GM18951 (cell line): Measurements from ENCODE around the gene EPHA7.

Experiments
- POLR2A ChIP-seq: IDR thresholded peaks from 4 replicates; pipeline ENCODE4 v1.6.1; 2011; ENCODE audit warnings: mild to moderate bottlenecking; ENCODE audit not compliant: insufficient read length, insufficient read depth; ENCODE audit errors: extremely low read depth
- in situ Hi-C: fragments of 300-500 bp; cut with MboI; formaldehyde crosslinking; loops from one replicate; pipeline ENCODE4 v1.12.0; 2022; ENCODE audit warnings: low sequenced_read_pairs, mixed read lengths, inconsistent platforms; ENCODE audit not compliant: unreplicated experiment

Gene EPHA7

DNA sequence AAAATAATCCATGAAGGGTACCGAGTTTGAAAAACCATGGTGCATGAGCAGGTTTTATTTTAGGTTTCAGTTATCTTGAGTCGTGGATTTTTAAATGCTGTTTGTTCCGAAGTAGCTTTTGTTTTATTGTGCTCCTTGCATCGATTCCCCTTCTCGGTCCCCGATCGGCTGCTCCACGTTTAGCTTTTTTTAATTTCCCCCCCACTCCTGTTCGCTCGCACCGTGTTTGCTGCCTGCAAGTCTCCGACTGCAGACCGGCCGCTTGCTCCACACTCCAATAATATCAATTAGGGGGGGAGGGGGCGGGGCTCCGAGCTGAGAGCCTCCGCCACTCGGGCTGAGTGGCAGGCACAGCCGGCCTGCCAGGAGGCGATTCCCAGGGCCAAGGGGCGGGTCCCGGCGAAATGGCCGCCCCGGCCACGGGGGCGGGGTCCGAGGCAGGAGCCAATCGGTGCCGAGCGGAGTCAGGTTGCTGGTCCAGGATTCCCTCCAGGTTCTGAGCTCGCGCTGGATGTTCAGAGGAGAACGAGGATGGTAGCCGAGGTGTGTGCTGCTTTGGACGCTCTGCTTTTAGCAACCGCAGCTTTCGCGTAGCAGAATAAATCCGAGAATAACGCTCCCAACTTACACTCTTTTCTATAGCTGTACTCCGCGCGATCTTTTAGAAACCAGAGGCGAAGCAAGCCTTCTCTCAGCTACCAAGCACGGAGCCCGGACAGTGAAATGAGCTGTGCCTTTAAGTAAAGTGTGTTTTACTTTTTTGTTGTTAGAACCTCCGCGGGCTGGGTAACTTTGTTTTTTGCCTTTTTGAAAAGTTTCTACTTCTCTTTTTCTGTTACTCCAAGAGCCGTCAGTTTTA, at the start of gene EPHA7:
TSS of gene EPHA7 (minus strand) at position 256 of the 859 bp plus-strand sequence. CDS start at position 38, 218 bp downstream.
- in situ Hi-C loops = no loop called here
- TF ChIP-seq POLR2A = no peak

GRCh38 chr6:93468291-93468690, 48.9 kb upstream of the EPHA7 start:
- in situ Hi-C loops = no loop called here
- no peak for TF ChIP-seq POLR2A

GRCh38 chr6:93454533-93454932, 35.2 kb upstream of the EPHA7 start:
- no peak for TF ChIP-seq POLR2A
- in situ Hi-C loops = no loop called here

DNA sequence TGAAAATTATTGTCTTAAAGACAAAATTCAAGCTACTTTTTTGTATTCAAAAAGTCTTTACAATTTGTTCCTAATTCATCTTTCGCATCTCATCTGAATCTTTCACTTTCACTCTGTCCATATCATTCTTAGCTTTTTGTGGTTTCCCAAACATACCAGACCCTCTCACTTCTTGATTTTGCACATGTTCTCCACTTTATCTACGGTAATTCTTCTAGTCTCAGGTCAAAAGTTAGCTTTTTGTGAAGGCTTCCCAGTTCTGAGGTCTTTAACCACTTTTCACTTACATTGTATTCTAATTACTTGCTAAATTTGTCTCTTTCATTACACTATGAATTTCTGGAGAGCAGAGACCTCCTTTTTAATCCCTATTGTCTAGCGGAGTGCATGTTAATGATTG, 34.6 kb upstream of the EPHA7 start:
- no peak for TF ChIP-seq POLR2A
- in situ Hi-C loops = no loop called here

GRCh38 chr6:93447874-93448273, 28.5 kb upstream of the EPHA7 start:
- in situ Hi-C loops = no loop called here
- TF ChIP-seq POLR2A = no peak

DNA sequence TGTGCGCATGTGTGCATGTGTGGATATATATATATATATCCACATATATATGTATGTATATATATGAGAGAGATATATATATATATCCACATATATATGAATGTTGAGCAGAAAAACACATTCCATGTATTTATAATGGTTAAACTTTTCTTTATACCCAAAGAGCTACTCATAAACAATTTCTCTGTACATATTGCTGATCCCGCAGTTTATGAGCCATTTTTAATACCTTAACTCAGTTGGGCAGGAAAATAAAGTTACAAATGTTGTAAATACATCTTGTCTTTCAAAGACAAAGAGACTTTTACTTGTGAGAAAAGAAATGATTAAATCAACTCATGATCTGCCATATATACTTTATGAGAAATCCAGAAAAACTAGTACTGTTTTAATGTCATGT, 18.1 kb upstream of the EPHA7 start:
- TF ChIP-seq POLR2A = no peak
- in situ Hi-C loops = no loop called here

DNA sequence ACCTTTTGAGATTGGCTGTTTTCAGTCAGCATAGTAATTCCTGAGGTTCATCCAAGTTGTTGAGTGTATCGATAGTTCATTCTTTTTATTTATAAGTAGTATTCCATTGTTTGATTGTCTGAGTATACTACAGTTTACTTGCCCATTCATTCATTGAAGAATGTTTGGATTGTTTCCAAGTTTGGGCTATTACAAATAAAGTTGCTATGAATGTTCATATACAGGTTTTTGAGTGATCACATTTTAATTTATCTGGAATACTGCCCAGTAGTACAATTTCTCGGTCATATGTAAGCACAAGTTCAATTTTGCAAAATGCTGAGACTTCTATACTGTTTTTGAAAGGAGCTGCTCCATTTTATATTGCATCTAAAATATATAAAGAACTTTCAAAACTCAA, 14.2 kb upstream of the EPHA7 start:
- no peak for TF ChIP-seq POLR2A
- in situ Hi-C loops = no loop called here

DNA sequence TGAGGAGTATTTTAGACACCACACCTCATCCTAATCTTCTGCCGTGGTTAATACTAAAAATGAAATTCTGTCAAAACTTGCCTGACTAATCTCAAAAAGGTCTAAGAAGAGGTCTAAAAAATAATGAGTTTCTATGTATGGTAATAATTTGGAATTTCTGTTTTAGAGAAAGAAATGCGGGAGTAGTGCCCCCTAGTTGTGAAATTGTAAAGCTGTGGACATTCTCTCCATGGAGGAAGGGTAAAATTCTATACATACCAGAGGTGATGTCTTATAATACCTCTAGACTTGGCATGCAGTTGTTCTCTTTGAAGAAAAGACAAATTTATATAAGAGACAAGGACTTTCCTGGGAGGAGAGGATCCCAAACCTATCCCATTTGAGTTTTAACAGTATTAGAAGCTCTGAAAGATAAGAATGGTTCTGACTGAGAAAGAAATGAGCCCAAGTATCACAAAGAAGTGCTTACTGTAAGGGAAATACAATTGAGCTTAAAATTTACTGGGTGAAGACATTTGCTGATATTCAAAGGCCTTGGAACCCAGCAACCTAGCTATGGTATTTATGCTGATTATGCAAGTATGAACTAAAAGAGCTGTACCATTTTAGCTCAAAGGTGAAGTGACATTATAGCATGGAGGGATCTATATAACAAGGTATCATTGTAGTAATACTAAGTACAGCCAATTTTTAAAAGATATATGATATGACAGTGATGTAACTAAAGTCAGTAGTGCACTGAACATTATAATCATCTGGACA, 5.1 kb upstream of the EPHA7 start:
- in situ Hi-C loops = no loop called here
- no peak for TF ChIP-seq POLR2A

DNA sequence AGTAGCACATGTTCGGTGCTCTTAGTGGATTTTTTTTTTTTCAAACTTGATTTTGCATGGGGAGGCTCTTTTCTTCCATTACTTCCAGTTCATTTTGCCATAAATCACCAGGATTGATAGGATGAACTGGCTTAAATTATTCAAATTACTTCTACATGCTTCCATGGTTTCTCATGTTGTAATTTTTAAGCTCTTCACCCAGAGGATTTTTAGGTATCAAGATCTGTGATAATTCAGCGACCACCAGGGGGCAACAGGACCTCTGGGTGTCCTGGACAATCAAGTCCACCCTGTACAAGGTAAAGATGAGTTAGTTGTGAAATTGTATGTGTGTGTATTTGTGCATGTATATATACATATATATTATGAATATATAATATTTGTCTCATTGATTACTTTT, 4.2 kb upstream of the EPHA7 start:
- in situ Hi-C loops = no loop called here
- no peak for TF ChIP-seq POLR2A

DNA sequence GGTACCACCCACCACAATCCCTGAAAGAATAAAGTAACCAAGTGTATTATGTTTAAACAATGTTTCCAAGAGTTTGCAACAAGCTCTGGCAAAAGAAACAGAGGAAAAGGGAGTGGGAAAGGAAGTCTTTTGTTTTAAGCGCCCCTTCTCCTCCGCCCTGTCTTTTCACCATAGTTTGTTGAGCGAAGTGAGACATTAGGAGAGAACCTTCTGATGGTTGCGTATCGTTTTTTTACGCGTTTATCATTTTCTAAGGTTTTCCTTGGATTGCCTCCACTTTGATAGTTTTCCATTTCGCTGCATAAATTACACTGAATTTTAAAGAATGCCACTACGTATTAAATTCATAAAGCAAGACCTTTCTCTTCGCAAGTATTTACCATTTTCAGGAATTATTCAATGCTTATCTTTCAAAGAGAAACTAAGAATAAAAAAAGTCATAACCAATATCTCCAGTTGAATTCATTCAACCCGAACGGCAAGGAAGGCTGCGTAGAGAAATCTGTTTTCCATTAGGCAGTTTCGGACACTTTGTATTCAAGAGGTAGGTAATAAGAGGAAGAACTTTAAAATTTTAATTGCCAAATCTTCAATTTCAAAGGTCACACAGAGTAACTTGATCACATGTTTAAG, 920 bp upstream of the EPHA7 start:
- in situ Hi-C loops = no loop called here
- no peak for TF ChIP-seq POLR2A

- in situ Hi-C loops = no loop called here
- no peak for TF ChIP-seq POLR2A
Observed at GRCh38 chr6:93418408-93419303, 703 bp downstream of the EPHA7 start.

GRCh38 chr6:93418033-93418407, 1.3 kb downstream of the EPHA7 start:
- TF ChIP-seq POLR2A = no peak
- in situ Hi-C loops = no loop called here
